HG02763 (cell line): ENCODE data around the gene FGF14.
"Not testable (repeated sequence)": the region's sequence is repeated elsewhere in the genome, so short reads cannot be mapped to it uniquely, and the experiment has no call there.

Experiments used
- ATAC-seq: cut with Tn5 transposase; IDR thresholded peaks from one replicate; pipeline ENCODE4 v1.9.1; 2021; ENCODE audit warnings: mild to moderate bottlenecking, moderate library complexity; ENCODE audit not compliant: unreplicated experiment

The FGF14 gene

GRCh38 chr13:102141625-102142472, 260.0 kb downstream of the FGF14 start:
- no peak for ATAC-seq

GRCh38 chr13:102139626-102140025, 262.2 kb downstream of the FGF14 start:
- ATAC-seq = no peak

- ATAC-seq = no peak
These were observed 263.1 kb downstream of the FGF14 start for GRCh38 chr13:102138635-102139190.

- ATAC-seq = not testable (repeated sequence)
These were observed 263.9 kb downstream of the FGF14 start for GRCh38 chr13:102137904-102138303.

GRCh38 chr13:102136735-102137296, 265.0 kb downstream of the FGF14 start:
- ATAC-seq = no peak

- ATAC-seq = no peak
These were observed 269.0 kb downstream of the FGF14 start for GRCh38 chr13:102132777-102133295.

- no peak for ATAC-seq
These were observed 270.6 kb downstream of the FGF14 start for GRCh38 chr13:102131246-102131645.

- no peak for ATAC-seq
These were observed 273.5 kb downstream of the FGF14 start for GRCh38 chr13:102128216-102128810.

GRCh38 chr13:102127153-102127552, 274.7 kb downstream of the FGF14 start:
- no peak for ATAC-seq

- no peak for ATAC-seq
These were observed 279.7 kb downstream of the FGF14 start for GRCh38 chr13:102122147-102122546.

- no peak for ATAC-seq
These were observed 284.5 kb downstream of the FGF14 start for GRCh38 chr13:102117175-102117831.

- no peak for ATAC-seq
These were observed 298.4 kb downstream of the FGF14 start for GRCh38 chr13:102103469-102103868.

- no peak for ATAC-seq
These were observed 301.6 kb downstream of the FGF14 start for GRCh38 chr13:102100234-102100633.

GRCh38 chr13:102097708-102098107, 304.1 kb downstream of the FGF14 start:
- no peak for ATAC-seq

GRCh38 chr13:102093288-102093687, 308.6 kb downstream of the FGF14 start:
- ATAC-seq = not testable (repeated sequence)

GRCh38 chr13:102091231-102091630, 310.6 kb downstream of the FGF14 start:
- no peak for ATAC-seq

- no peak for ATAC-seq
These were observed 311.3 kb downstream of the FGF14 start for GRCh38 chr13:102090532-102090931.

- no peak for ATAC-seq
These were observed 312.1 kb downstream of the FGF14 start for GRCh38 chr13:102089722-102090121.

- ATAC-seq = no peak
These were observed 312.7 kb downstream of the FGF14 start for GRCh38 chr13:102089177-102089576.

- no peak for ATAC-seq
These were observed 328.6 kb downstream of the FGF14 start for GRCh38 chr13:102073251-102073650.

GRCh38 chr13:102071711-102072110, 330.1 kb downstream of the FGF14 start:
- no peak for ATAC-seq
